Osteocyte (in vitro differentiated cells): Measurements from ENCODE around the gene LRRC46. TPM values are rescaled to one million over a fixed set of nuclear protein-coding genes. Genes with fewer than 3 reads are reported as not detected.
A peak's percentile ranks its signal among the peaks of the same experiment; 100 is the strongest.

Source experiments
- DNase-seq: peaks from one replicate; pipeline ENCODE4 v3.0.0; 2021; ENCODE audit warnings: mixed read lengths; ENCODE audit not compliant: unreplicated experiment; ENCODE audit errors: extremely low spot score
- H3K27ac Mint-ChIP-seq: one replicate; pipeline ENCODE4 v1.8.0; 2021; ENCODE audit warnings: mild to moderate bottlenecking, mixed read lengths; ENCODE audit not compliant: unreplicated experiment
- H3K27me3 Mint-ChIP-seq: one replicate; pipeline ENCODE4 v1.8.0; 2021; ENCODE audit warnings: mixed read lengths; ENCODE audit not compliant: unreplicated experiment
- H3K36me3 Mint-ChIP-seq: one replicate; pipeline ENCODE4 v1.8.0; 2021; ENCODE audit warnings: mixed read lengths; ENCODE audit not compliant: unreplicated experiment
- H3K4me1 Mint-ChIP-seq: one replicate; pipeline ENCODE4 v1.8.0; 2021; ENCODE audit warnings: mixed read lengths; ENCODE audit not compliant: unreplicated experiment
- H3K4me3 Mint-ChIP-seq: one replicate; pipeline ENCODE4 v1.8.0; 2021; ENCODE audit warnings: mild to moderate bottlenecking, moderate library complexity, mixed read lengths; ENCODE audit not compliant: unreplicated experiment
- H3K9me3 Mint-ChIP-seq: one replicate; pipeline ENCODE4 v1.8.0; 2021; ENCODE audit warnings: mixed read lengths; ENCODE audit not compliant: unreplicated experiment
- long read RNA-seq: library from polyadenylated mRNA; unstranded; transcript quantifications from one replicate; pipeline ENCODE4 v2.0.0, GENCODE V29; 2021
- total RNA-seq: library from RNA; stranded (reverse); gene quantifications from 2 replicates; pipeline ENCODE4 v1.2.1, GENCODE V29; 2021
- TF ChIP-seq, protein P1 (sequence below): fragments of 200-600 bp; sonication (generic); IDR thresholded peaks from 2 replicates; pipeline ENCODE4 v1.5.0; 2021; ENCODE audit warnings: antibody characterized with exemption, mild to moderate bottlenecking, moderate library complexity

The LRRC46 gene, protein sequence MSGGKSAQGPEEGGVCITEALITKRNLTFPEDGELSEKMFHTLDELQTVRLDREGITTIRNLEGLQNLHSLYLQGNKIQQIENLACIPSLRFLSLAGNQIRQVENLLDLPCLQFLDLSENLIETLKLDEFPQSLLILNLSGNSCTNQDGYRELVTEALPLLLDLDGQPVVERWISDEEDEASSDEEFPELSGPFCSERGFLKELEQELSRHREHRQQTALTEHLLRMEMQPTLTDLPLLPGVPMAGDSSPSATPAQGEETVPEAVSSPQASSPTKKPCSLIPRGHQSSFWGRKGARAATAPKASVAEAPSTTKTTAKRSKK
- 0.54 and 0.84 TPM in 2 replicates for total RNA-seq
- long read RNA-seq = 0 reads

- H3K27me3 Mint-ChIP-seq = no peaks in the 10 kb centered on the region
- peaks cover 27% of the 10 kb centered on the region for H3K4me1 Mint-ChIP-seq
- TF ChIP-seq, protein P1, sequence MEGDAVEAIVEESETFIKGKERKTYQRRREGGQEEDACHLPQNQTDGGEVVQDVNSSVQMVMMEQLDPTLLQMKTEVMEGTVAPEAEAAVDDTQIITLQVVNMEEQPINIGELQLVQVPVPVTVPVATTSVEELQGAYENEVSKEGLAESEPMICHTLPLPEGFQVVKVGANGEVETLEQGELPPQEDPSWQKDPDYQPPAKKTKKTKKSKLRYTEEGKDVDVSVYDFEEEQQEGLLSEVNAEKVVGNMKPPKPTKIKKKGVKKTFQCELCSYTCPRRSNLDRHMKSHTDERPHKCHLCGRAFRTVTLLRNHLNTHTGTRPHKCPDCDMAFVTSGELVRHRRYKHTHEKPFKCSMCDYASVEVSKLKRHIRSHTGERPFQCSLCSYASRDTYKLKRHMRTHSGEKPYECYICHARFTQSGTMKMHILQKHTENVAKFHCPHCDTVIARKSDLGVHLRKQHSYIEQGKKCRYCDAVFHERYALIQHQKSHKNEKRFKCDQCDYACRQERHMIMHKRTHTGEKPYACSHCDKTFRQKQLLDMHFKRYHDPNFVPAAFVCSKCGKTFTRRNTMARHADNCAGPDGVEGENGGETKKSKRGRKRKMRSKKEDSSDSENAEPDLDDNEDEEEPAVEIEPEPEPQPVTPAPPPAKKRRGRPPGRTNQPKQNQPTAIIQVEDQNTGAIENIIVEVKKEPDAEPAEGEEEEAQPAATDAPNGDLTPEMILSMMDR = peak; percentile 47
- peak within 1 kb of the TSS; percentile 89 for H3K4me3 Mint-ChIP-seq
- peaks cover 17% of the 10 kb centered on the region for H3K36me3 Mint-ChIP-seq
- DNase-seq = peak; percentile 98
- no peaks in the 10 kb centered on the region for H3K9me3 Mint-ChIP-seq
- H3K27ac Mint-ChIP-seq = peak within 1 kb of the TSS; percentile 90
These were observed at the start of gene LRRC46, which contains the start of gene MRPL10 for GRCh38 chr17:47831003-47831933. LRRC46 (plus strand) TSS chr17:47831670; CDS start chr17:47831990, 320 bp downstream. MRPL10 (minus strand) TSS chr17:47831541; CDS start chr17:47831511, 30 bp downstream.

GRCh38 chr17:47785538-47786123 is 45.8 kb upstream of the LRRC46 start:
- TF ChIP-seq, protein P1 = no peak
- no peak overlapping the region for H3K27ac Mint-ChIP-seq
- peaks cover 9% of the 10 kb centered on the region for H3K4me1 Mint-ChIP-seq
- H3K9me3 Mint-ChIP-seq = no peaks in the 10 kb centered on the region
- H3K4me3 Mint-ChIP-seq = no peak overlapping the region
- peak; percentile 64 for DNase-seq
- peaks cover 66% of the 10 kb centered on the region for H3K27me3 Mint-ChIP-seq
- H3K36me3 Mint-ChIP-seq = no peaks in the 10 kb centered on the region

- TF ChIP-seq, protein P1 = peak; percentile 64
- Mint-ChIP-seq H3K27me3 (peaks cover 71% of the 10 kb centered on the region), H3K4me1 (peaks cover 11% of the 10 kb centered on the region), H3K36me3 (no peaks in the 10 kb centered on the region), H3K4me3 (peak overlapping the region; percentile 65), H3K27ac (no peak overlapping the region), H3K9me3 (no peaks in the 10 kb centered on the region)
- DNase-seq = peak; percentile 85
These were observed 41.6 kb upstream of the LRRC46 start for GRCh38 chr17:47789611-47790561.

GRCh38 chr17:47791025-47791424 is 40.4 kb upstream of the LRRC46 start:
- H3K4me3 Mint-ChIP-seq = no peak overlapping the region
- TF ChIP-seq, protein P1 = no peak

More at GRCh38 chr17:47791025-47791424, 40.4 kb upstream of the LRRC46 start:
- DNase-seq = no peak
- Mint-ChIP-seq H3K36me3 (no peaks in the 10 kb centered on the region), H3K9me3 (no peaks in the 10 kb centered on the region), H3K4me1 (peaks cover 11% of the 10 kb centered on the region), H3K27ac (no peak overlapping the region), H3K27me3 (peaks cover 73% of the 10 kb centered on the region)
